GM21786 (cell line): ENCODE results near the gene TRPM3.

Source experiments
- ATAC-seq: cut with Tn5 transposase; IDR thresholded peaks from one replicate; pipeline ENCODE4 v1.9.1; 2021; ENCODE audit not compliant: unreplicated experiment

The TRPM3 gene

DNA sequence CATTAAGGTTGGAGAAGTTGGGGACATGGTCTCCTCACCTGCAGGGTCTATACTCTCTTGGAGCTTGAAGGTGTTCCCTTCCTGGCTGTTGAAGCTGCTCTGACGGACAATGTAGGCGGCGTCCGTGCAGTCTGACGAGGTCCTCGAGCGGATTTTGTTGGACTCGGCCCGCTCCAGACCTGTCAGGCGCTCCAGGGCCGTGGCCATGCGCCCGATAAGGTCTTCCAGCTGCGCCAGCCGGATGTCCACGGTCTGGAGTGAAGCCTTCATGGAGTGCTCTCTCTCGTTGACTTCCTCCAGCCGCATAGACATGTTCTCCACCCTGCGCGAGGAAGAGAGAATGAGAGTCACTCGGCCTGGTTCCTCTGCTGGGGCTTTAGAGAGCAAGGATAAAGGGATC is 584.3 kb downstream of the TRPM3 start:
- ATAC-seq: no peak

GRCh38 chr9:70535546-70536323 is 585.7 kb downstream of the TRPM3 start:
- no peak for ATAC-seq

DNA sequence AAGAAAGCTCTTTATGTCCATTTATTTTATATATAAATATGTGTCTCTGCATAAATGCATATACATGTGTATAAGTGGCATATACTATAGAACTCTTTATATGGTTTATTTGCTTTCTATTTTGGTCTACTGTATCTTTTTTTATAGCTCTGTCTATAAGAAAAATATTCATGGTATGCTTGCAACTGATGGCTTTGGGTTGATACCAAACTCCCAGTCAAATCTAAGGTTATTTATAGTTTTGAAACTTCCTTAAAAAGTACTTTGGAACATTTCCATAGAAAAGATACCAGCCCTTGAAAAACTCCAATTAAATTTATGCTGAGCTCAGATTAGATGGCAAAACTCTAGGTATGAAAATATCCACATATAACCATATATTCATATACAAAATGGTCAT is 587.0 kb downstream of the TRPM3 start:
- ATAC-seq: no peak

GRCh38 chr9:70534061-70534460 is 587.4 kb downstream of the TRPM3 start:
- no peak for ATAC-seq

DNA sequence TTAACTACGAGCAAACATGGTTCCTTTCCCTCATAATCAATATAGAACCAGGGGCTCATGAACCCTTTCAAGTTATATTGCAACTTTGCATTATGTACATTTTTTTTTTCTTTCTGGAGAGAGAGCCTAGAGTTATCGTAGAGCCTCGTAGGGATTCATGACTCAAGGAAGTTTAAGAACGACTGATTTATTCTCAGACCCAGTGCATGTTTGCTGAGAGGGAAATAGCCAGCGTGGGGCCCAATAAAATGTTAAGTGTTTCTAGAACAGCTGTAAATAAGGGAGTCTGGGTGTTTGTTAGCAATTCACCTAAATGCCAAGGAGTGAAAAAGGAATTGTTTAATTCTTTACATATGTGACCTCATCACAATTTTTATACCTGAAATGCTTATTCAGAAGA is 587.9 kb downstream of the TRPM3 start:
- ATAC-seq: no peak

GRCh38 chr9:70532716-70533115 is 588.7 kb downstream of the TRPM3 start:
- no peak for ATAC-seq

- ATAC-seq: no peak
Measured at GRCh38 chr9:70531311-70531710, 590.1 kb downstream of the TRPM3 start.

DNA sequence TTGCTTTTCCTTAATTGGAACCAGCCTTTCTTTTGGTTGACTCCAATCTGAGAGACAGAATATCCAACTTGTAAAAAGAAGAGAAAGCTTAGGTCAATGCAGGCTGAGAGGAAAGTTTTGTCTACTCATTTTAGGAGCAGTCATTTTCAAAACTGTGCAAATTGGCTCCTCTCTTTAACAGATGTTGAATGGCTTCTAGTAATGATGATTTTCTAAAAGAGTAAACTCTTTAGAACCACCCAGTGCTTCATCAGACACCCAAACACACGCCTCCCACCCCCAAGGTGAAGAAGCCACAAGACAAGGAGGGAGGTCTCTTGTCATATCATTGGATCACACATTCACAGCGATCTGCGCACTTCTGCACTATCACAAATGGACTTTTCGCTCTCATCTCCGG is 590.7 kb downstream of the TRPM3 start:
- no peak for ATAC-seq

- ATAC-seq: no peak
Measured at GRCh38 chr9:70529833-70530232, 591.6 kb downstream of the TRPM3 start.

DNA sequence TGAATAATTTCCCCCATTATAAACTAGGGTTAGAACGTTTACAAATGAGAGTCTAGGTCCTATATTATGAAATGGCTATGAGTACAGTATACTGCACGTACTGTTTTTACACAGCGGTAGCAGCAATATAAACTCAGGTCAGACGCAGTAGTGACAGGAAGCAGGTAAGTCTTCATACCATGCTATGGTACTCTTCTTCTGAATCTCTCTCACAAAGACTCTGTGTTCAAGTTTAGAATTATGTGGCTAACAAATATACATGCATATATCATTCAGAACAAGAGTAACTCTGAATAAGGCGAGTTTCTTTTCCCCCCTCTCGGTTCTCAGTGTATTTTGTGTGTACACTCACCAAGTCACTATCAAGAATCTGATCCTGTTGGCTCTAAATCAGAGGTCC is 592.0 kb downstream of the TRPM3 start:
- ATAC-seq: no peak

DNA sequence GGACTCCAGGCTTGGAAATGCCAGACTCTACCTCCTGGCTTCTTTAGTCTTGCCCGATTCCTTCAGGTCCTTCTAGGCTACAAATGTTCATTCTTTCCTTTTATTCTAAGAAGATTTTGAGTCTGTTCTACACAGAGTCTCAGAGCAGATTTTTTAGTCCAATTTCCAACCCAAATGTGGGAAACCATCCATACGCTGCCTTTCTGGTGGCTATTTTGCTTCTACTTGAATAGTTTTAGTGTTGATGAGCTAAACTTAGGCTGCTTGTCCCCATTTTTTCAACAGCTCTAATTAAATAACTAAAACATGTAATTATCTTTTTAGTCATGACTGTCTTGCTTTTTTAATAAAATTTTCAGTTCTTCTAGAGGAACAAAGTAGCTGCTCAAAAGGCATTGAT is 594.5 kb downstream of the TRPM3 start:
- no peak for ATAC-seq

GRCh38 chr9:70525519-70525918 is 595.9 kb downstream of the TRPM3 start:
- ATAC-seq: no peak

- peak; percentile 87 for ATAC-seq
Measured at GRCh38 chr9:70519912-70520724, 601.3 kb downstream of the TRPM3 start.

DNA sequence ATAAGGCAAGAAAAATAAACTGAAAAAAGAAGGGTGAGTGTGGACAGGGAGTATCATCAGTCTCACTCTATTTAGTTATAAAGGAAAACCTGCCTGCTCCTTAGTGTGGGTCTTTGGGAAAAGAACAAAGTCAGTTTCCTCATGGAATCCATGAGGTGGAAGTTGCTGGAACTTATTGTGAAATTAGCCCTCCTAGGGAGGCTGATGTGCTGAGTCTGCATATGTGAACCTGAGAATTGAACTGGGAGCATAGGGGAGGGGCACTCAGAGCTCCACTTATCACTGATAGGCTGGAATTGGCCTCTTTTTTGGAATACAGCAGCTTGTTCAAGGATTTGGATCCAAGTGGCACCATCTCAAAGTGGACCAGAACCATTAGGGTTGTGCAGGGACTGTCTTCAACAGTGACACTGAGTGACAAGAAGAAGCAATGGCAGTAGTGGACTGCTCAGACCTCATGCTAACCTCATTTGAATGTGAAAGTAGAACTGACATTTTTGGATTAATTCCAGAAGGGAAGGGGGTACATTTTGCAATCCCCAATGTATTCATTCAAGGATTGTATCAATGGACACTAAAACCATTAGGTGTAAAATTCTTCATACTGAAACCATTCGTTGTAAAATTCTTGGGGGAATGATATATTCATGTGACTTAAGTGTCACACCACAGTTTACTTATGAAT is 603.4 kb downstream of the TRPM3 start:
- no peak for ATAC-seq

DNA sequence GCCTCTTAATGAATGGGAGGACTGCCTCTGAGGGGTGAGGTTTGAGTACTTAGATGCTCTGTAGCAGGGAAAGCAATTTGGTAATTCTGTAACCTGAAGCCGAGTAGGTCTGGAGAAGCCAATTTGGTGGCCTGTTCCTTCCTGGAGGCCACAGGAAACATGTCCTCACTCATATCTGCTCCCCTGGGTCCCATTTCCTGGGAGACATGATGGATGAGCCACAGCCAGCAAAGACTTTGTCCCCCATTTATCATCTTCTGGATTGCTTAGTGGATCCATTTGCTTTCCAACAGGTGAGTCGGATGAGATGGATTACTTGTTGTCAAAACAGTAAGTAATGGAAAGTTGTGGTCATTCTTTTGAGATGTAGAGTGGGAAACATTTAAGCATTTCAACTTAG is 607.1 kb downstream of the TRPM3 start:
- ATAC-seq: no peak

DNA sequence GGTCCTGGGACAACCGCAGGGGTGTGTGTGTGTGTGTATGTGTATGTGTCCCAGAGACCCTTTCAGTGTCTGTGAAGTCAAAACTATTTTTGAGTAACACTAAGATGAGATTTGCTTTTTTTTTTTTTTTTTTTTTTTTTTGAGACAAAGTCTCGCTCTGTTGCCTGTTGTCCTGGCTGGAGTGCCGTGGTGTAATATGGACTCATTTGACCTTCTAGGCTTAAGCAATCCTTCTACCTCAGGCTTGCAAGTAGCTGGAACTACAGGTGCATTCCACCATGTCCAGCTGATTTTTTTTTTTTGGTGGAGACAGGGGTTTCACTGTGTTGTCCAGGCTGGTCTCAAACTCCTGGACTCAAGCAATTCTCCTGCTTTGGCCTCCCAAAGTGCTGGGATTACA is 609.6 kb downstream of the TRPM3 start:
- ATAC-seq: no peak

GRCh38 chr9:70510157-70510770 is 611.2 kb downstream of the TRPM3 start:
- ATAC-seq: no peak

- ATAC-seq: no peak
Measured at GRCh38 chr9:70506159-70506558, 615.3 kb downstream of the TRPM3 start.

DNA sequence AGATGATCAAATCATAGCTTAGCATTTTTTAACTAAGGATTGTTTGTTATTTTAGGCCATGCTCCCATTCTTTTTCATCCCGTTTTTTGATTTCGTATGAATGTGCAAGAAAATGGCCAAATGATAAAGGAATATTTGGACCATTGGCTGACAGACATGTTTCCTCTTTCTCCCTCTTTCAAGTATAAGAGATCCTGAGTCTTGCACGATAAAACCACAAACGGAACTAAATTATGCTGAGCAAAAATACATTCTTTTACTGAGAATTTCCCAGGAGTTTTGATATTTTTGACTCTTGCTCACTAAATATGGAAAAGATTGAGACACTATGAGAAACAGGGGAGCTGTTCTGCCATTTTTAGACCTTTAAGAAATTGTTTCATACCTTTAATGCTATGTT is 616.6 kb downstream of the TRPM3 start:
- no peak for ATAC-seq

DNA sequence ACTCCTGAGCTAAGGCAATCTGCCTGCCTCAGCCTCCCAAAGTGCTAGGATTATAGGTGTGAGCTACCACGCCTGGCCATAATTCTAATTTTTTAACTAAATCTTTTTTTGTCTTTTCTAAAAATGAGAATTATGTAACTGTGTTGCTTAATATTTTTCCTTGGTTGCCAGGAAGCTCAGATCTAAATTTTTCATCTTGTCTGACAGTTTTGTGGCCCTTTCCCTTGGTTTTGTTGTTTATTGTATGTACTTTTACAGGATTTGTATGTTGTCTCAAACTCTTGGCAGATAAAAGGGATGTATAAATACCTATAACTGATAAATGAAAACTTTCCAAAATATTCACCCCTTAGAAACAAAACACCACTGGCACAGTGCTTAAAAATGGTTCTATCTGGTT is 618.7 kb downstream of the TRPM3 start:
- ATAC-seq: no peak

DNA sequence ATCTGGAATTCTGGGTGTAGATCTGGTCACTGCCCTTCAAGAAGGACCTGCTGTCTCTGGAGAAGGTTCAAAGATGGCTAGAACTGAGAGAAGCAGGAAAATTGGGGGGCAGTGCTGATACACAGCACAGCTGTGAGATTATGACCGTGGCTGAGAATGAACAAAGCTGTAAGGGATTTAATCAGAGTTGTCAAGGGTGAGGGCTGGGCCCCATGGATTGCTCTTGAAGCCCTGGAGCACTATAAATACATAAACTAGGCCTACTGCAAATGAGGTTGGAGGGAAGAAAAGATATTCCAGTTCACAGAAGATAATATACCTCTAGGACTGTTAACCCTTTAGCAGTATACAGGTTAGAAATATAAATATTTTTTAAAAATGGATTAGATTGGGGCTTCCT is 620.6 kb downstream of the TRPM3 start:
- ATAC-seq: no peak
